Measurements from ENCODE around the gene LACTBL1. TPM values are rescaled to one million over a fixed set of nuclear protein-coding genes. Genes with fewer than 3 reads are reported as not detected.
"Not testable (repeated sequence)": the region's sequence is repeated elsewhere in the genome, so short reads cannot be mapped to it uniquely, and the experiment has no call there.

LACTBL1 gene
- total RNA-seq, 1 experiment from 2014 or later: not detected

GRCh38 chr1:22959545-22960360, 12.9 kb downstream of the LACTBL1 start:
- Histone ChIP-seq H3K4me3 (no peak overlapping the region), H3K27me3 (no peaks in the 10 kb centered on the region), H3K36me3 (no peaks in the 10 kb centered on the region), H3K9me3 (no peaks in the 10 kb centered on the region)
- no peak for DNase-seq

- no peaks in the 10 kb centered on the region for H3K36me3 ChIP-seq
- no peaks in the 10 kb centered on the region for H3K27me3 ChIP-seq
- no peaks in the 10 kb centered on the region for H3K9me3 ChIP-seq
- no peak overlapping the region for H3K4me3 ChIP-seq
- no peak for DNase-seq
Measured at GRCh38 chr1:22958556-22958955, 14.1 kb downstream of the LACTBL1 start.

GRCh38 chr1:22957066-22957465, 15.6 kb downstream of the LACTBL1 start:
- no peaks in the 10 kb centered on the region for H3K9me3 ChIP-seq
- DNase-seq: no peak
- no peaks in the 10 kb centered on the region for H3K36me3 ChIP-seq
- no peak overlapping the region for H3K4me3 ChIP-seq
- H3K27me3 ChIP-seq: no peaks in the 10 kb centered on the region

GRCh38 chr1:22955146-22955545, 17.5 kb downstream of the LACTBL1 start:
- Histone ChIP-seq H3K36me3 (no peaks in the 10 kb centered on the region), H3K27me3 (no peaks in the 10 kb centered on the region), H3K4me3 (no peak overlapping the region), H3K9me3 (no peaks in the 10 kb centered on the region)
- DNase-seq: no peak

- Histone ChIP-seq H3K27me3 (no peaks in the 10 kb centered on the region), H3K36me3 (no peaks in the 10 kb centered on the region), H3K9me3 (no peaks in the 10 kb centered on the region), H3K4me3 (no peak overlapping the region)
- no peak for DNase-seq
Measured at GRCh38 chr1:22953740-22954141, 18.9 kb downstream of the LACTBL1 start.

- H3K9me3 ChIP-seq: no peaks in the 10 kb centered on the region
- no peaks in the 10 kb centered on the region for H3K36me3 ChIP-seq
- no peak overlapping the region for H3K4me3 ChIP-seq
- no peaks in the 10 kb centered on the region for H3K27me3 ChIP-seq
- DNase-seq: no peak
Measured at GRCh38 chr1:22953057-22953739, 19.5 kb downstream of the LACTBL1 start.

GRCh38 chr1:22952694-22953056, 20.0 kb downstream of the LACTBL1 start:
- Histone ChIP-seq H3K36me3 (no peaks in the 10 kb centered on the region), H3K27me3 (no peaks in the 10 kb centered on the region), H3K4me3 (no peak overlapping the region), H3K9me3 (no peaks in the 10 kb centered on the region)
- no peak for DNase-seq

- DNase-seq: no peak
- H3K4me3 ChIP-seq: no peak overlapping the region
- H3K9me3 ChIP-seq: no peaks in the 10 kb centered on the region
- no peaks in the 10 kb centered on the region for H3K36me3 ChIP-seq
- peaks cover 2% of the 10 kb centered on the region; the same call in 1 of the 2 replicates for H3K27me3 ChIP-seq
Measured at GRCh38 chr1:22951796-22952195, 20.9 kb downstream of the LACTBL1 start.

GRCh38 chr1:22949822-22950331, 22.8 kb downstream of the LACTBL1 start:
- Histone ChIP-seq H3K27me3 (peaks cover 2% of the 10 kb centered on the region; the same call in 1 of the 2 replicates), H3K9me3 (no peaks in the 10 kb centered on the region), H3K4me3 (no peak overlapping the region), H3K36me3 (no peaks in the 10 kb centered on the region)
- peak; percentile 61 for DNase-seq

GRCh38 chr1:22945171-22945570, 27.5 kb downstream of the LACTBL1 start:
- not testable (repeated sequence) for H3K36me3 ChIP-seq, DNase-seq, H3K27me3 ChIP-seq

GRCh38 chr1:22944346-22945055, 28.2 kb downstream of the LACTBL1 start:
- peaks cover 21% of the 10 kb centered on the region for H3K9me3 ChIP-seq
- H3K27me3 ChIP-seq: peaks cover 2% of the 10 kb centered on the region; the same call in 1 of the 2 replicates
- H3K36me3 ChIP-seq: no peaks in the 10 kb centered on the region
- DNase-seq: no peak
- no peak overlapping the region for H3K4me3 ChIP-seq

More at GRCh38 chr1:22945171-22945570, 27.5 kb downstream of the LACTBL1 start:
- H3K9me3 ChIP-seq: peaks cover 16% of the 10 kb centered on the region
- H3K4me3 ChIP-seq: not testable (repeated sequence)

GRCh38 chr1:22941257-22941656, 31.4 kb downstream of the LACTBL1 start:
- no peak for DNase-seq
- H3K9me3 ChIP-seq: peaks cover 22% of the 10 kb centered on the region
- no peak overlapping the region for H3K4me3 ChIP-seq
- no peaks in the 10 kb centered on the region for H3K36me3 ChIP-seq
- no peaks in the 10 kb centered on the region for H3K27me3 ChIP-seq

- Histone ChIP-seq H3K27me3 (no peaks in the 10 kb centered on the region), H3K4me3 (no peak overlapping the region), H3K9me3 (peaks cover 24% of the 10 kb centered on the region), H3K36me3 (no peaks in the 10 kb centered on the region)
- DNase-seq: no peak
Measured at GRCh38 chr1:22936681-22937080, 36.0 kb downstream of the LACTBL1 start.

- Histone ChIP-seq H3K27me3 (no peaks in the 10 kb centered on the region), H3K36me3 (no peaks in the 10 kb centered on the region), H3K9me3 (peaks cover 11% of the 10 kb centered on the region; the same call in 1 of the 2 replicates), H3K4me3 (no peak overlapping the region)
- DNase-seq: no peak
Measured at GRCh38 chr1:22935433-22935832, 37.2 kb downstream of the LACTBL1 start.

- Histone ChIP-seq H3K9me3 (0 out of 2 replicates have a peak, but pooled peaks cover 4% of the 10 kb centered on the region), H3K4me3 (no peak overlapping the region), H3K27me3 (no peaks in the 10 kb centered on the region), H3K36me3 (no peaks in the 10 kb centered on the region)
- DNase-seq: no peak
Measured at GRCh38 chr1:22932803-22933470, 39.7 kb downstream of the LACTBL1 start.

GRCh38 chr1:22930240-22930912, 42.3 kb downstream of the LACTBL1 start:
- peak; percentile 45 for DNase-seq
- Histone ChIP-seq H3K4me3 (no peak overlapping the region), H3K27me3 (0 out of 2 replicates have a peak, but pooled peaks cover 3% of the 10 kb centered on the region)

More at GRCh38 chr1:22930240-22930912, 42.3 kb downstream of the LACTBL1 start:
- Histone ChIP-seq H3K36me3 (no peaks in the 10 kb centered on the region), H3K9me3 (0 out of 2 replicates have a peak, but pooled peaks cover 3% of the 10 kb centered on the region)
